Astrocyte (in vitro differentiated cells and primary cell): ENCODE results near the gene JMJD4.

Experiments used
- CTCF ChIP-seq: IDR thresholded peaks from 2 replicates; pipeline ENCODE4 v1.5.1; 2011; ENCODE audit warnings: low read depth, mild to moderate bottlenecking, inconsistent platforms, low read length, moderate library complexity; ENCODE audit not compliant: insufficient read depth
- EZH2 ChIP-seq: IDR thresholded peaks from 2 replicates; pipeline ENCODE4 v1.6.1; 2012; ENCODE audit warnings: mild to moderate bottlenecking, low read length, inconsistent platforms; ENCODE audit not compliant: insufficient read depth

DNA sequence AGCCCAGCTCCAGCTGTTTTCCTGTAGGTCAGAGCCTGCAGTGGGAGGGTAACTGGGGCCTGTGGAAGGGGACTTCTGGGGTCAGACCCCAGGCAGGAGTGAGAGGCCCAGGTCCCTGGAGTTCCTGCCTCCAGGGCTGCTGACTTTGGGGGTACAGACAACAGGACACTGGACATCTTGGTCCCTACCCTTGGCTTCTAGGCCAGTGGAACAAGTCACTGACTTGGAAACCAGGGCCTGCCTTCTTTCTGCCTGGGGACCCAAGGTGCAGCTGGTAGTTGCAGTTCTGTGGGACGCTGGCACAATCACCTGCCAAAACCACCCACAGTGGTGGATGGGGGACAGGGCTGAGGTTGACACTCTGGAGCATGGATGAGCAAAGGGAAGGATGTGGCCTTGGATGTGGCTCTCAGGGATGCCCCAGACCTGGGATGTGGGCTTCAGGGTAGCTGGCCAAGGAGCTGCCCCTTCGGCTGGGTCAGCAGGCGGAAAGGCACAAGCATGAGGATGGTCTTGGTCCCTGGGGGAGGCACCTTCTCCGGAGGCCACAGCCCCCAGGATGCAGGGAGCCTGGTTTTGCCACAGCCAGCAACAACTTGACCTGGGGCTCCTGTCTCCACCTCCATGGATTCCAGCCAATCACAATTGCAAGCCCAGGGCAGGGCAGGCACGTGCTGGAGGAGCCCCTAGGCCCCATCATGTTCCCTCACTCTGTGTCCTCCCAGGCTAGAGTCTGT is 5.8 kb downstream of the JMJD4 start:
- no peak for TF ChIP-seq CTCF
- TF ChIP-seq EZH2 = no peak
